Peyer's patch (tissue), 4 donors: ENCODE results near the gene MRPS9.

ENCODE experiments used
- CTCF ChIP-seq, 6 experiments: fragments of 450-650 bp in 4 of 6; fragments of 200-600 bp in 2 of 6; sonication (generic) in 1 of 6; IDR thresholded peaks; one replicate each; pipeline ENCODE4 v1.5.1; 2017 to 2019; ENCODE audit warnings: antibody characterized with exemption in 6 of 6, mild to moderate bottlenecking in 3 of 6, moderate library complexity in 1 of 6
- POLR2A ChIP-seq, 2 donors: fragments of 450-650 bp; IDR thresholded peaks; one replicate each; pipeline ENCODE4 v1.5.1; 2017; ENCODE audit warnings: antibody characterized with exemption in 2 of 2, mild to moderate bottlenecking in 2 of 2, moderate library complexity in 2 of 2

DNA sequence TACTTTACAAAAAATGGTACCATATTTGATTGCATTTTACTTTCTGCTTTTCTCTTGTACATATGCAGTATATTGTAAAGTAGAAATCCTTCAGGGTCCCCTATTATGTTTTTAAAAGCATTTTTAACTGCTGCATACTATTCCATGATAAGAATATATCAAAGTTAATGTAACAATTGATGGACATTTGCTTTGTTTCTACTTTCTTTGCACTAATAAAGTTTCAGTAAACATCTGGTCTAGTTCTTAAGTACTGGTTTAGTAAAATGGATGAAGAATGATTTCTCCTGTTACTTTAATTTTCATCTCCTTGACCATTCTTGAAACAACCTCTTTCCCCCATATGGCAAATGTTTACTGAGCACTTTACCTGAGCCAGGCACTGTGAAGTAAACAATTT, 1.7 kb downstream of the MRPS9 start:
- no peak for TF ChIP-seq CTCF (IDR thresholded peaks at IDR 0.05)
- TF ChIP-seq POLR2A (IDR thresholded peaks at IDR 0.05) = no peak
